ENCODE results near the gene KLF14.
"Not testable (repeated sequence)": the region's sequence is repeated elsewhere in the genome, so short reads cannot be mapped to it uniquely, and the experiment has no call there.

The KLF14 gene

DNA sequence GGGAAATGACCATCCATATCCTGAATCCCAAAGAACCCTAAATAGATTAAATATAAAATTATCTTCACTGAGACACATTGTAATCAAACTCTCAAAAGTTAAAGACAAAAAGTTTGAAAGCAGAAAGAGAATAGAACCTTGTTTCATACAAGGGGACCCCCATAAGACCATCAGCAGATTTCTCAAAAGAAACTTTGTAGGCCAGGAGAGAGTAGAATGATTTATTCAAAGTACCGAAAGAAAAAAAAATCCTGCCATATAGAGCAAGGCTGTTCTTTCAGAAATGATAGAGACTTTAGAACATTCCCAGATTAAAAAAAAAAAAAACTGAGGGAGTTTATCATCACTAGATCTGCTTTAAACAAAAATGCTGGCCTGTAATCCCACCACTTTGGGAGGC, 34.8 kb upstream of the KLF14 start:
- Histone ChIP-seq H3K4me3 (ENCODE audit: low read length, poor library complexity, severe bottlenecking) (no peak overlapping the region), H3K9me3 (ENCODE audit: insufficient read depth, low read depth, low read length) (peaks cover 23% of the 10 kb centered on the region; the same call in 1 of the 2 replicates), H3K79me2 (ENCODE audit: insufficient read depth, low read length) (no peaks in the 10 kb centered on the region), H3K27me3 (ENCODE audit: insufficient read depth, low read length, poor library complexity, severe bottlenecking) (no peaks in the 10 kb centered on the region), H4K20me1 (ENCODE audit: insufficient read depth, low read length, poor library complexity, severe bottlenecking) (no peaks in the 10 kb centered on the region), H3K36me3 (ENCODE audit: insufficient read depth, low read length) (no peaks in the 10 kb centered on the region), H3K9me2 (replicated peaks; ENCODE audit: low read depth, low read length) (no peaks in the 10 kb centered on the region), H2AFZ (ENCODE audit: low read length) (no peak overlapping the region), H3K9ac (ENCODE audit: low read depth, low read length, poor library complexity, severe bottlenecking) (no peak overlapping the region), H3K4me2 (ENCODE audit: low read depth, low read length, poor library complexity, severe bottlenecking) (no peak overlapping the region), H3K4me1 (ENCODE audit: insufficient read depth, low read length, poor library complexity, severe bottlenecking) (no peaks in the 10 kb centered on the region), H3F3A (ENCODE audit: low read depth) (no peaks in the 10 kb centered on the region)
- TF ChIP-seq EZH2phosphoT487 (IDR thresholded peaks at IDR 0.05; ENCODE audit: borderline replicate concordance) (no peak), CTCF (conservative IDR thresholded peaks at IDR 0.05; ENCODE audit: low read length) (no peak)

DNA sequence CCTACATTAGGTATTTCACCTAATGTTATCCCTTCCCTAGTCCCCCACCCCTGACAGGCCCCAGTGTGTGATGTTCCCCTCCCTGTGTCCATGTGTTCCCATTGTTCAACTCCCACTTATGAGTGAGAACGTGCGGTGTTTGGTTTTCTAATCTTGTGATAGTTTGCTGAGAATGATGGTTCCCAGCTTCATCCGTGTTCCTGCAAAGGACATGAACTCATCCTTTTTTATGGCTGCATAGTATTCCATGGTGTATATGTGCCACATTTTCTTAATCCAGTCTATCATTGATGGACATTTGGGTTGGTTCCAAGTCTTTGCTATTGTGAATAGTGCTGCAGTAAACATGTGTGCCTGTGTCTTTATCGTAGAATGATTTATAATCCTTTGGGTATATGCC, 30.6 kb upstream of the KLF14 start:
- not testable (repeated sequence) for H3K9me2 ChIP-seq (replicated peaks; ENCODE audit: low read depth, low read length); H3K4me2 ChIP-seq (ENCODE audit: low read depth, low read length, poor library complexity, severe bottlenecking); H2AFZ ChIP-seq (ENCODE audit: low read length); H3K9ac ChIP-seq (ENCODE audit: low read depth, low read length, poor library complexity, severe bottlenecking); H3K79me2 ChIP-seq (ENCODE audit: insufficient read depth, low read length); H3K36me3 ChIP-seq (ENCODE audit: insufficient read depth, low read length); H3K4me3 ChIP-seq (ENCODE audit: low read length, poor library complexity, severe bottlenecking); H3F3A ChIP-seq (ENCODE audit: low read depth); H4K20me1 ChIP-seq (ENCODE audit: insufficient read depth, low read length, poor library complexity, severe bottlenecking); H3K4me1 ChIP-seq (ENCODE audit: insufficient read depth, low read length, poor library complexity, severe bottlenecking); H3K27me3 ChIP-seq (ENCODE audit: insufficient read depth, low read length, poor library complexity, severe bottlenecking)
- H3K9me3 ChIP-seq (ENCODE audit: insufficient read depth, low read depth, low read length) = peaks cover 11% of the 10 kb centered on the region; the same call in 1 of the 2 replicates

DNA sequence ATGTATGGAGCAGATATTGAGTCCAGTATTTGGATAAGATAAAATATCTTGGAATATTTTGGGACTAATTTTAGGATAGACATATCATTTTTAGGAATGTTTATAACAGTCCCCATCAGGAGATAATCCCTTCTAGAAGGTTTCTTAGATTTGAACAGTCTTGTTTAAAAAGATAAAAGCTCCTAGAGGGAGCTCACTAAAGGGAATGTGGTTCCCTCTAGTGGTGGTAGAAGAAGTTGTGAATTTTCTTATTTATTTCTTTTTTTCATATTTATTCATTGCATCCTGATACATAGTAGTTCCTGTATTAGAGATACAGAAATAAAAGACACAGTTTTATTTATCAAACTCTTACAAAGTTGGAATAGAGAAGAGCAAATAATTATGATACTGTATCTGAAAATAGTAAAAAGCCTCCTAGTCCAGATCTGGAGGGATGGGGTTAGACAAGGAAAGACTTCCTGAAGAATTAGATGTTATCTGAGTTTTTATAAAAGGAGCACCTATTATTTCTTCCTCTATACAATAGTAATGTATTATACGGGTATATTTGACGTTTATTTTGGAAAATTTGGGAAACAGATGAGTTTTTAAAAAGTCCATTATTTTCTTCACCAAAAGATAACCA, 24.5 kb upstream of the KLF14 start:
- H3K9ac ChIP-seq (ENCODE audit: low read depth, low read length, poor library complexity, severe bottlenecking) = no peak overlapping the region
- H3K4me3 ChIP-seq (ENCODE audit: low read length, poor library complexity, severe bottlenecking) = no peak overlapping the region
- H3K36me3 ChIP-seq (ENCODE audit: insufficient read depth, low read length) = no peaks in the 10 kb centered on the region
- H3K9me2 ChIP-seq (replicated peaks; ENCODE audit: low read depth, low read length) = no peaks in the 10 kb centered on the region
- H3K79me2 ChIP-seq (ENCODE audit: insufficient read depth, low read length) = no peaks in the 10 kb centered on the region
- H3F3A ChIP-seq (ENCODE audit: low read depth) = no peaks in the 10 kb centered on the region
- H3K9me3 ChIP-seq (ENCODE audit: insufficient read depth, low read depth, low read length) = no peaks in the 10 kb centered on the region
- H2AFZ ChIP-seq (ENCODE audit: low read length) = no peak overlapping the region
- H3K4me2 ChIP-seq (ENCODE audit: low read depth, low read length, poor library complexity, severe bottlenecking) = no peak overlapping the region
- no peak for TF ChIP-seq EZH2phosphoT487 (IDR thresholded peaks at IDR 0.05; ENCODE audit: borderline replicate concordance)
- peak; percentile 85 for TF ChIP-seq CTCF (conservative IDR thresholded peaks at IDR 0.05; ENCODE audit: low read length)
- H3K27me3 ChIP-seq (ENCODE audit: insufficient read depth, low read length, poor library complexity, severe bottlenecking) = no peaks in the 10 kb centered on the region
- no peaks in the 10 kb centered on the region for H4K20me1 ChIP-seq (ENCODE audit: insufficient read depth, low read length, poor library complexity, severe bottlenecking)
- no peaks in the 10 kb centered on the region for H3K4me1 ChIP-seq (ENCODE audit: insufficient read depth, low read length, poor library complexity, severe bottlenecking)

DNA sequence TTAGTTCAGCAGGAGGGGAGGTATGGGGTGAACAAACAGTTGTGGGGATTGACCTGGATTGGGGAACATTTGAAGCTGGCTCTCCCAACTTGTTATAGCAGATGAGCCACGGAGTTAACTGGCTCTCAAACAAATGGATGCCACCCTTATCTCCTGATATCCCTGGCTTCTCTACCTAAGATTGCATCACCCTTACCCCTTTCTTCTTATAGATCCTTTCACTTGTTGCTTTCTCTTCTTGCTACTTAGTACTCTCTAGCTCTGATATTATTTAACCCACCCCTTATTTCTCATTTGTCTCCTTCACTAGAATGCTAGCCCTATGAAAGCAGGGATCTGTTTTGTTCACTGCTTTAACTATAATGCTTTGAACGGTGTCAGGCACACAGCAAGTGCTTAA, 22.3 kb upstream of the KLF14 start:
- Histone ChIP-seq H3K79me2 (ENCODE audit: insufficient read depth, low read length) (no peaks in the 10 kb centered on the region), H4K20me1 (ENCODE audit: insufficient read depth, low read length, poor library complexity, severe bottlenecking) (no peaks in the 10 kb centered on the region), H3K9me3 (ENCODE audit: insufficient read depth, low read depth, low read length) (no peaks in the 10 kb centered on the region), H3K36me3 (ENCODE audit: insufficient read depth, low read length) (no peaks in the 10 kb centered on the region), H3K9ac (ENCODE audit: low read depth, low read length, poor library complexity, severe bottlenecking) (no peak overlapping the region), H3K4me1 (ENCODE audit: insufficient read depth, low read length, poor library complexity, severe bottlenecking) (no peaks in the 10 kb centered on the region), H3K4me2 (ENCODE audit: low read depth, low read length, poor library complexity, severe bottlenecking) (no peak overlapping the region), H2AFZ (ENCODE audit: low read length) (no peak overlapping the region), H3K9me2 (replicated peaks; ENCODE audit: low read depth, low read length) (no peaks in the 10 kb centered on the region), H3K27me3 (ENCODE audit: insufficient read depth, low read length, poor library complexity, severe bottlenecking) (no peaks in the 10 kb centered on the region), H3K4me3 (ENCODE audit: low read length, poor library complexity, severe bottlenecking) (no peak overlapping the region), H3F3A (ENCODE audit: low read depth) (no peaks in the 10 kb centered on the region)
- no peak for TF ChIP-seq CTCF (conservative IDR thresholded peaks at IDR 0.05; ENCODE audit: low read length)
- no peak for TF ChIP-seq EZH2phosphoT487 (IDR thresholded peaks at IDR 0.05; ENCODE audit: borderline replicate concordance)

All from Loucy (cell line).